PFSK-1 (cell line): ENCODE data around the gene DDX53.

Experiments used
- FOXP2 ChIP-seq: optimal IDR thresholded peaks from 2 replicates; pipeline ENCODE3; 2011; ENCODE audit warnings: borderline replicate concordance, control low read depth, inconsistent platforms; ENCODE audit not compliant: insufficient read depth; ENCODE audit errors: extremely low read length, extremely low read depth
- POLR2AphosphoS5 ChIP-seq: IDR thresholded peaks from 2 replicates; pipeline ENCODE4 v1.6.1; 2012; ENCODE audit warnings: low read depth, mild to moderate bottlenecking, control low read depth, low read length, moderate library complexity
- SIN3A ChIP-seq: IDR thresholded peaks from 2 replicates; pipeline ENCODE4 v1.6.1; 2012; ENCODE audit warnings: mild to moderate bottlenecking, low read length, moderate library complexity, borderline replicate concordance; ENCODE audit not compliant: insufficient read depth
- TAF1 ChIP-seq: IDR thresholded peaks from 2 replicates; pipeline ENCODE4 v1.6.1; 2012; ENCODE audit warnings: low read length, control low read depth, borderline replicate concordance; ENCODE audit not compliant: insufficient read depth

GRCh38 chrX:22975786-22976185 is 24.0 kb upstream of the DDX53 start:
- TF ChIP-seq FOXP2, result no peak
- no peak for TF ChIP-seq POLR2AphosphoS5
- no peak for TF ChIP-seq TAF1
- no peak for TF ChIP-seq SIN3A
